Panc1 (cell line): ENCODE measurements around the gene UBN2. TPM values are rescaled to one million over a fixed set of nuclear protein-coding genes. Genes with fewer than 3 reads are reported as not detected.
"Not testable (repeated sequence)": the region's sequence is repeated elsewhere in the genome, so short reads cannot be mapped to it uniquely, and the experiment has no call there.

ENCODE experiments used
- ATAC-seq: fragments of 200-7000 bp; cut with Tn5 transposase; 2 replicates; pipeline ENCODE4 v1.9.1; 2020; ENCODE audit warnings: mild to moderate bottlenecking, moderate library complexity
- BruUV-seq: library from RNA; stranded (reverse); fragments of 400-500 nt; replicated peaks from 2 replicates; lab custom pipeline; 2021; lab: Mats Ljungman, UMichigan
- CTCF ChIA-PET: fragments of 300-600 bp; sonication (Branson Sonifier 250); formaldehyde crosslinking; loops from one replicate; lab custom pipeline; 2022; ENCODE audit warnings: antibody characterized with exemption; lab: Charles Lee
- POLR2A ChIA-PET: fragments of 300-600 bp; sonication (Branson Sonifier 250); formaldehyde crosslinking; loops from one replicate; lab custom pipeline; 2022; ENCODE audit warnings: antibody characterized with exemption; lab: Charles Lee
- DNase-seq: peaks from one replicate; pipeline ENCODE4 v3.0.0-alpha.2; 2010; ENCODE audit warnings: low read depth, low spot score
- H3K27ac ChIP-seq: 2 replicates; pipeline ENCODE4 v1.5.1; 2011; ENCODE audit warnings: mild to moderate bottlenecking, low read length, inconsistent platforms
- H3K27me3 ChIP-seq: fragments of 200-500 bp; sonication (Bioruptor generic); 2 replicates; pipeline ENCODE4 v1.6.0; 2014; ENCODE audit warnings: low read length, inconsistent platforms; ENCODE audit not compliant: control insufficient read depth, insufficient read depth
- H3K36me3 ChIP-seq: fragments of 200-500 bp; sonication (Bioruptor generic); 2 replicates; pipeline ENCODE4 v1.5.1; 2014; ENCODE audit warnings: inconsistent platforms, mild to moderate bottlenecking, low read length, moderate library complexity; ENCODE audit not compliant: control insufficient read depth, insufficient read depth
- H3K4me1 ChIP-seq: 2 replicates; pipeline ENCODE4 v1.5.1; 2011; ENCODE audit warnings: inconsistent platforms, mild to moderate bottlenecking, low read length, moderate library complexity; ENCODE audit not compliant: control insufficient read depth, insufficient read depth
- H3K4me3 ChIP-seq, 2 experiments: 2 replicates each; pipeline ENCODE4 v1.5.1; 2011 to 2012; ENCODE audit warnings: low read depth in 2 of 2, low read length in 2 of 2, mild to moderate bottlenecking in 2 of 2, inconsistent platforms in 1 of 2, moderate library complexity in 1 of 2
- H3K9me3 ChIP-seq: fragments of 200-500 bp; sonication (Bioruptor generic); 2 replicates; pipeline ENCODE4 v1.5.1; 2014; ENCODE audit warnings: low read depth, mild to moderate bottlenecking, inconsistent platforms, low read length, moderate library complexity; ENCODE audit not compliant: control insufficient read depth, insufficient read depth
- CTCF ChIP-seq: fragments of 450-650 bp; IDR thresholded peaks from 2 replicates; pipeline ENCODE4 v1.5.1; 2017; ENCODE audit warnings: mild to moderate bottlenecking
- POLR2AphosphoS5 ChIP-seq: IDR thresholded peaks from 2 replicates; pipeline ENCODE4 v1.6.1; 2012; ENCODE audit warnings: mild to moderate bottlenecking, low read depth, low read length, moderate library complexity
- REST ChIP-seq, 2 experiments: IDR thresholded peaks; 2 replicates each; pipeline ENCODE4 v1.6.1; 2011 to 2012; ENCODE audit warnings: low read depth in 2 of 2, control low read depth in 1 of 2, low read length in 1 of 2, mild to moderate bottlenecking in 1 of 2, moderate library complexity in 1 of 2; ENCODE audit not compliant: insufficient read depth in 1 of 2
- SIN3A ChIP-seq: IDR thresholded peaks from 2 replicates; pipeline ENCODE4 v1.6.1; 2012; ENCODE audit warnings: low read depth, mild to moderate bottlenecking, low read length, moderate library complexity, borderline replicate concordance; ENCODE audit not compliant: insufficient read depth
- TCF7L2 ChIP-seq: IDR thresholded peaks from 2 replicates; pipeline ENCODE4 v1.6.1; 2011; ENCODE audit warnings: mild to moderate bottlenecking, low read depth, low read length, inconsistent platforms
- in situ Hi-C: cut with HindIII; loops from 2 replicates; pipeline ENCODE4 v1.10.0; 2016; ENCODE audit warnings: low sequenced_read_pairs, low pct_unique_long_range_greater_than_20kb
- intact Hi-C: fragments of 100-400 bp; cut with micrococcal nuclease; formaldehyde crosslinking; loops from one replicate; pipeline ENCODE4 v1.10.0; 2022; ENCODE audit not compliant: unreplicated experiment
- total RNA-seq: library from RNA; stranded (reverse); gene quantifications from one replicate; pipeline ENCODE4 v1.2.1, GENCODE V29; 2021; ENCODE audit not compliant: unreplicated experiment

The UBN2 gene
- total RNA-seq, 1 experiment from 2014 or later, result 14.0 TPM

GRCh38 chr7:139317939-139318505 is 87.0 kb downstream of the UBN2 start:
- Histone ChIP-seq H3K4me1 (peaks cover 3% of the 10 kb centered on the region; the same call in 1 of the 2 replicates), H3K27ac (no peak overlapping the region), H3K36me3 (no peaks in the 10 kb centered on the region), H3K9me3 (no peaks in the 10 kb centered on the region), H3K4me3 (no peak overlapping the region), H3K27me3 (no peaks in the 10 kb centered on the region)
- CTCF ChIA-PET, result no interaction called here
- DNase-seq, result no peak
- ATAC-seq, result no peak
- in situ Hi-C loops, result no loop called here
- POLR2A ChIA-PET, result no interaction called here
- no TSS peak for BruUV-seq
- intact Hi-C loops, result no loop called here
- TF ChIP-seq CTCF (no peak), SIN3A (no peak), REST (IDR thresholded peaks at IDR 0.05; ENCODE audit: insufficient read depth in 1 of 2, low read depth in 2 of 2, low read length in 1 of 2) (no peak), POLR2AphosphoS5 (no peak), TCF7L2 (no peak)

- H3K27me3 ChIP-seq, result no peaks in the 10 kb centered on the region
- DNase-seq, result no peak
- ATAC-seq, result peak; percentile 75
- intact Hi-C loops (loop anchor here (5.0 kb wide), 1 partner anchor 91 kb away; no protein-coding TSS in a partner anchor), in situ Hi-C loops (no loop called here)
- no peaks in the 10 kb centered on the region for H3K36me3 ChIP-seq
- H3K27ac ChIP-seq, result no peak overlapping the region
- TF ChIP-seq POLR2AphosphoS5 (no peak), REST (IDR thresholded peaks at IDR 0.05; ENCODE audit: insufficient read depth in 1 of 2, low read depth in 2 of 2, low read length in 1 of 2) (no peak), CTCF (no peak), TCF7L2 (no peak), SIN3A (no peak)
- no peak overlapping the region for H3K4me3 ChIP-seq
- POLR2A ChIA-PET, result no interaction called here
- no TSS peak for BruUV-seq
- CTCF ChIA-PET, result interaction anchor here (0.7 to 1.0 kb wide), 3 partner anchors 10 to 151 kb away, joined by 3 to 5 read pairs (median 3); no protein-coding TSS in a partner anchor
- no peaks in the 10 kb centered on the region for H3K9me3 ChIP-seq
- peaks cover 3% of the 10 kb centered on the region; the same call in 1 of the 2 replicates for H3K4me1 ChIP-seq
Observed at GRCh38 chr7:139321071-139321745, 90.2 kb downstream of the UBN2 start.

GRCh38 chr7:139324709-139325108 is 93.7 kb downstream of the UBN2 start:
- H3K27me3 ChIP-seq, CTCF ChIA-PET, BruUV-seq, DNase-seq, H3K4me1 ChIP-seq, H3K9me3 ChIP-seq, H3K27ac ChIP-seq, POLR2A ChIA-PET, H3K4me3 ChIP-seq, ATAC-seq, in situ Hi-C loops, H3K36me3 ChIP-seq: not testable (repeated sequence)
- intact Hi-C loops, result loop anchor here (5.0 kb wide), 1 partner anchor 88 kb away; no protein-coding TSS in a partner anchor
